Liver (tissue), 9 donors: ENCODE data around the gene MELK. TPM values are rescaled to one million over a fixed set of nuclear protein-coding genes. Genes with fewer than 3 reads are reported as not detected.

ENCODE experiments used
- DNase-seq: peaks from one replicate; pipeline ENCODE4 v3.0.0-alpha.2; 2017; ENCODE audit warnings: low spot score
- H3K27ac ChIP-seq, 2 donors: one replicate each; pipeline ENCODE4 v1.7.0; 2013; ENCODE audit warnings: inconsistent platforms in 2 of 2, low read length in 2 of 2, control low read depth in 1 of 2, low read depth in 1 of 2, mild to moderate bottlenecking in 1 of 2
- H3K27me3 ChIP-seq, 4 donors: one replicate each; pipeline versions ENCODE4 v1.6.1 to v1.7.0; 2013; ENCODE audit warnings: low read length in 3 of 4, inconsistent platforms in 1 of 4, mild to moderate bottlenecking in 1 of 4, moderate library complexity in 1 of 4; ENCODE audit not compliant: control insufficient read depth in 4 of 4, insufficient read depth in 4 of 4
- H3K36me3 ChIP-seq, 4 donors: one replicate each; pipeline versions ENCODE4 v1.6.1 to v1.7.0; 2013; ENCODE audit warnings: low read length in 3 of 4, mild to moderate bottlenecking in 3 of 4, low read depth in 1 of 4, moderate library complexity in 1 of 4; ENCODE audit not compliant: control insufficient read depth in 4 of 4, insufficient read depth in 3 of 4
- H3K4me1 ChIP-seq, 4 donors: one replicate each; pipeline versions ENCODE4 v1.6.1 to v1.7.0; 2013; ENCODE audit warnings: low read length in 3 of 4, mild to moderate bottlenecking in 3 of 4, moderate library complexity in 1 of 4; ENCODE audit not compliant: control insufficient read depth in 4 of 4, insufficient read depth in 4 of 4
- H3K4me3 ChIP-seq, 3 donors: one replicate each; pipeline versions ENCODE4 v1.6.1 to v1.7.0; 2013; ENCODE audit warnings: low read length in 3 of 3, control low read depth in 1 of 3, low read depth in 1 of 3, mild to moderate bottlenecking in 1 of 3
- H3K9ac ChIP-seq, 2 donors: one replicate each; pipeline ENCODE4 v1.7.0; 2013; ENCODE audit warnings: low read length in 2 of 2, mild to moderate bottlenecking in 2 of 2, moderate library complexity in 2 of 2, control low read depth in 1 of 2, low read depth in 1 of 2
- H3K9me3 ChIP-seq, 4 donors: one replicate each; pipeline versions ENCODE4 v1.6.1 to v1.7.0; 2013; ENCODE audit warnings: low read length in 3 of 4; ENCODE audit not compliant: control insufficient read depth in 4 of 4
- EGR1 ChIP-seq, 2 donors: IDR thresholded peaks; 2 replicates each; pipeline ENCODE4 v1.6.1; 2016 to 2018; ENCODE audit warnings: antibody characterized with exemption in 2 of 2, low read depth in 2 of 2
- FOXA1 ChIP-seq: IDR thresholded peaks from 2 replicates; pipeline ENCODE4 v1.6.1; 2016; ENCODE audit warnings: antibody characterized with exemption
- FOXA2 ChIP-seq: IDR thresholded peaks from 2 replicates; pipeline ENCODE4 v1.6.1; 2016; ENCODE audit warnings: antibody characterized with exemption
- HNF4A ChIP-seq, 2 donors: conservative IDR thresholded peaks; 2 replicates each; pipeline ENCODE4 v1.6.1; 2016; ENCODE audit warnings: antibody characterized with exemption in 2 of 2, mild to moderate bottlenecking in 2 of 2
- HNF4G ChIP-seq: IDR thresholded peaks from 2 replicates; pipeline ENCODE4 v1.6.1; 2016; ENCODE audit warnings: antibody characterized with exemption
- JUND ChIP-seq, 2 donors: IDR thresholded peaks; 2 replicates each; pipeline ENCODE4 v1.6.1; 2016; ENCODE audit warnings: antibody characterized with exemption in 2 of 2
- NR2F2 ChIP-seq: IDR thresholded peaks from 2 replicates; pipeline ENCODE4 v1.6.1; 2016; ENCODE audit warnings: antibody characterized with exemption
- RAD21 ChIP-seq, 2 donors: IDR thresholded peaks; 2 replicates each; pipeline ENCODE4 v1.6.1; 2016; ENCODE audit warnings: antibody characterized with exemption in 2 of 2, mild to moderate bottlenecking in 2 of 2
- RXRA ChIP-seq, 2 donors: IDR thresholded peaks; 2 replicates each; pipeline ENCODE4 v1.6.1; 2017 to 2018; ENCODE audit warnings: antibody characterized with exemption in 2 of 2, mild to moderate bottlenecking in 1 of 2
- SP1 ChIP-seq: IDR thresholded peaks from 2 replicates; pipeline ENCODE4 v1.6.1; 2018; ENCODE audit warnings: antibody characterized with exemption, mild to moderate bottlenecking
- TAF1 ChIP-seq: conservative IDR thresholded peaks from 2 replicates; pipeline ENCODE4 v1.6.1; 2016; ENCODE audit warnings: antibody characterized with exemption, mild to moderate bottlenecking
- YY1 ChIP-seq: IDR thresholded peaks from 2 replicates; pipeline ENCODE4 v1.6.1; 2016; ENCODE audit warnings: antibody characterized with exemption, mild to moderate bottlenecking
- ZBTB33 ChIP-seq: IDR thresholded peaks from 2 replicates; pipeline ENCODE4 v1.6.1; 2016; ENCODE audit warnings: antibody characterized with exemption
- WGBS: extraction: QIAGEN DNeasy Blood & Tissue Kit; methylation state at CpG from one replicate; pipeline ENCODE4 v1.1.7; 2013; 5-methylcytosine and 5-hydroxymethylcytosine counted together
- polyA plus RNA-seq, 2 donors: library from polyadenylated mRNA; stranded (reverse) in 1 of 2; unstranded in 1 of 2; fragments of 200-250 nt in 1 of 2; fragments of >200 nt in 1 of 2; fragmentation: Nextera tagmentation in 1 of 2; extraction: Ambion mirVana in 1 of 2; gene quantifications; one replicate each; pipeline versions ENCODE4 v1.2.1 to v1.2.3, GENCODE V29; 2013 to 2015
- total RNA-seq, 2 donors: library from RNA; depleted of rRNA; stranded (reverse); fragments of >200 nt; gene quantifications; one replicate each; pipeline ENCODE4 v1.2.3, GENCODE V29; 2014
- TF ChIP-seq, protein P1 (sequence below): IDR thresholded peaks from 2 replicates; pipeline ENCODE4 v1.6.1; 2016; ENCODE audit warnings: antibody characterized with exemption
- TF ChIP-seq, protein P2 (sequence below): fragments of 150-350 bp; IDR thresholded peaks from 2 replicates; pipeline ENCODE4 v1.5.1; 2017; ENCODE audit warnings: improper control_type of control experiment, low read depth, low read length; ENCODE audit not compliant: missing input control
- TF ChIP-seq, protein P3 (sequence below): IDR thresholded peaks from 2 replicates; pipeline ENCODE4 v1.6.1; 2016; ENCODE audit warnings: antibody characterized with exemption, mild to moderate bottlenecking
- TF ChIP-seq, protein P4 (sequence below): IDR thresholded peaks from 2 replicates; pipeline ENCODE4 v1.6.1; 2016; ENCODE audit warnings: antibody characterized with exemption
- donor health status: healthy.
- donor health status: healthy.
- donor health status: healthy.
- donor health status: healthy.
- donor health status: healthy.

MELK gene
- total and polyA plus RNA-seq, 4 donors, result 0.08 to 19.5 (median 1.0) TPM

DNA sequence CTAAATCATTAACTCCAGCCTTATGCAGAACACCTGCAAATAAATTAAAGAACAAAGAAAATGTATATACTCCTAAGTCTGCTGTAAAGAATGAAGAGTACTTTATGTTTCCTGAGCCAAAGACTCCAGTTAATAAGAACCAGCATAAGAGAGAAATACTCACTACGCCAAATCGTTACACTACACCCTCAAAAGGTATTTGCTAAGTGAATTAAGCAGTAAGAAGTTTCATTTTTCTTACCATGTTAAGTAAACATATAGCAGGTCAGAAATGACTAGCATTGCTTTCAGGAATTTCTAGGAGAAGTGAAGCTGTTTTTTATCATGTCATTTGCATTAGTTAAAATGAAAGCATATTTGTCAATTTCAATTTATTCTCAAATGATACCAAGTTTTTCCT, 92.7 kb downstream of the MELK start:
- no peak overlapping the region for H3K4me3 ChIP-seq
- H3K4me1 ChIP-seq, result peaks cover 0 to 1% (median 0%) of the 10 kb centered on the region in 4 donors
- no peaks in the 10 kb centered on the region for H3K27me3 ChIP-seq
- H3K27ac ChIP-seq, result no peak overlapping the region
- H3K9ac ChIP-seq, result no peak overlapping the region
- DNase-seq, result no peak
- no peaks in the 10 kb centered on the region for H3K9me3 ChIP-seq
- TF ChIP-seq JUND (IDR thresholded peaks at IDR 0.05) (no peak), SP1 (no peak), EGR1 (IDR thresholded peaks at IDR 0.05; ENCODE audit: low read depth in 2 of 2) (no peak), HNF4G (no peak), FOXA1 (no peak), FOXA2 (no peak)
- no peaks in the 10 kb centered on the region for H3K36me3 ChIP-seq
- WGBS, result 95% methylated on average over 2 of the region's 2 CpGs

- DNase-seq, result no peak
- 85% methylated on average over 3 of the region's 3 CpGs for WGBS
- Histone ChIP-seq H3K27ac (no peak overlapping the region), H3K4me3 (no peak overlapping the region), H3K9me3 (no peaks in the 10 kb centered on the region), H3K36me3 (no peaks in the 10 kb centered on the region), H3K9ac (no peak overlapping the region), H3K4me1 (peaks cover 0 to 1% (median 0%) of the 10 kb centered on the region in 4 donors), H3K27me3 (no peaks in the 10 kb centered on the region)
- TF ChIP-seq, protein P1, sequence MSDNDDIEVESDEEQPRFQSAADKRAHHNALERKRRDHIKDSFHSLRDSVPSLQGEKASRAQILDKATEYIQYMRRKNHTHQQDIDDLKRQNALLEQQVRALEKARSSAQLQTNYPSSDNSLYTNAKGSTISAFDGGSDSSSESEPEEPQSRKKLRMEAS, result no peak
- TF ChIP-seq, protein P2, sequence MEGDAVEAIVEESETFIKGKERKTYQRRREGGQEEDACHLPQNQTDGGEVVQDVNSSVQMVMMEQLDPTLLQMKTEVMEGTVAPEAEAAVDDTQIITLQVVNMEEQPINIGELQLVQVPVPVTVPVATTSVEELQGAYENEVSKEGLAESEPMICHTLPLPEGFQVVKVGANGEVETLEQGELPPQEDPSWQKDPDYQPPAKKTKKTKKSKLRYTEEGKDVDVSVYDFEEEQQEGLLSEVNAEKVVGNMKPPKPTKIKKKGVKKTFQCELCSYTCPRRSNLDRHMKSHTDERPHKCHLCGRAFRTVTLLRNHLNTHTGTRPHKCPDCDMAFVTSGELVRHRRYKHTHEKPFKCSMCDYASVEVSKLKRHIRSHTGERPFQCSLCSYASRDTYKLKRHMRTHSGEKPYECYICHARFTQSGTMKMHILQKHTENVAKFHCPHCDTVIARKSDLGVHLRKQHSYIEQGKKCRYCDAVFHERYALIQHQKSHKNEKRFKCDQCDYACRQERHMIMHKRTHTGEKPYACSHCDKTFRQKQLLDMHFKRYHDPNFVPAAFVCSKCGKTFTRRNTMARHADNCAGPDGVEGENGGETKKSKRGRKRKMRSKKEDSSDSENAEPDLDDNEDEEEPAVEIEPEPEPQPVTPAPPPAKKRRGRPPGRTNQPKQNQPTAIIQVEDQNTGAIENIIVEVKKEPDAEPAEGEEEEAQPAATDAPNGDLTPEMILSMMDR, result no peak
- TF ChIP-seq JUND (IDR thresholded peaks at IDR 0.05) (no peak), HNF4G (no peak), ZBTB33 (no peak), YY1 (no peak), FOXA2 (no peak), RXRA (IDR thresholded peaks at IDR 0.05) (no peak), FOXA1 (no peak), HNF4A (conservative IDR thresholded peaks at IDR 0.05) (no peak), EGR1 (IDR thresholded peaks at IDR 0.05; ENCODE audit: low read depth in 2 of 2) (no peak), RAD21 (IDR thresholded peaks at IDR 0.05) (no peak), NR2F2 (no peak), TAF1 (no peak)
Measured at GRCh38 chr9:36665921-36666431, 93.3 kb downstream of the MELK start.

DNA sequence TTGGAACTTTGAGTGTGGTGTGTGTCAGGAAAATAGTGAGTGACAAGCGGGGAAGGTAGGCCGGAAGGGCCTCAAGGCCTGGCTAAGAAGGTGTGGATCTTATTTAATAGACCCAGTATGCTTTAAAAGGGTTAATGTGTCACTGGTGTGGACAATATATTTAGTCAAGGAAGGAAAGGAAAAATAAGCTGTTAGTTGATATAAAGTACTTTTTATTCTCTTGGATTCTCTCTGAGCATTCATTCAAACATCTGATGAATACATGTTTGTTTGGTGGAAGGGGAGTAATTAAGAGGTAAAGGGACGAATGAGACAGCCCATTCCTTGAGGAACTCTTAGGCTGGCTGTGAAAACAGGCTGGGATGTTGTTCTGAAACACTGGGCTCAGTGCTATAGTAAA, 98.9 kb downstream of the MELK start:
- no peaks in the 10 kb centered on the region for H3K36me3 ChIP-seq
- no peaks in the 10 kb centered on the region for H3K27me3 ChIP-seq
- H3K27ac ChIP-seq, result no peak overlapping the region
- no peak for DNase-seq
- no peaks in the 10 kb centered on the region for H3K9me3 ChIP-seq
- H3K4me1 ChIP-seq, result no peaks in the 10 kb centered on the region
- WGBS, result over 99% methylated on average over 3 of the region's 3 CpGs
- TF ChIP-seq JUND (IDR thresholded peaks at IDR 0.05) (no peak), EGR1 (IDR thresholded peaks at IDR 0.05; ENCODE audit: low read depth in 2 of 2) (no peak), HNF4G (no peak), FOXA2 (no peak), RXRA (IDR thresholded peaks at IDR 0.05) (no peak), TAF1 (no peak), ZBTB33 (no peak), HNF4A (conservative IDR thresholded peaks at IDR 0.05) (no peak), FOXA1 (no peak), RAD21 (IDR thresholded peaks at IDR 0.05) (no peak)
- TF ChIP-seq, protein P3, sequence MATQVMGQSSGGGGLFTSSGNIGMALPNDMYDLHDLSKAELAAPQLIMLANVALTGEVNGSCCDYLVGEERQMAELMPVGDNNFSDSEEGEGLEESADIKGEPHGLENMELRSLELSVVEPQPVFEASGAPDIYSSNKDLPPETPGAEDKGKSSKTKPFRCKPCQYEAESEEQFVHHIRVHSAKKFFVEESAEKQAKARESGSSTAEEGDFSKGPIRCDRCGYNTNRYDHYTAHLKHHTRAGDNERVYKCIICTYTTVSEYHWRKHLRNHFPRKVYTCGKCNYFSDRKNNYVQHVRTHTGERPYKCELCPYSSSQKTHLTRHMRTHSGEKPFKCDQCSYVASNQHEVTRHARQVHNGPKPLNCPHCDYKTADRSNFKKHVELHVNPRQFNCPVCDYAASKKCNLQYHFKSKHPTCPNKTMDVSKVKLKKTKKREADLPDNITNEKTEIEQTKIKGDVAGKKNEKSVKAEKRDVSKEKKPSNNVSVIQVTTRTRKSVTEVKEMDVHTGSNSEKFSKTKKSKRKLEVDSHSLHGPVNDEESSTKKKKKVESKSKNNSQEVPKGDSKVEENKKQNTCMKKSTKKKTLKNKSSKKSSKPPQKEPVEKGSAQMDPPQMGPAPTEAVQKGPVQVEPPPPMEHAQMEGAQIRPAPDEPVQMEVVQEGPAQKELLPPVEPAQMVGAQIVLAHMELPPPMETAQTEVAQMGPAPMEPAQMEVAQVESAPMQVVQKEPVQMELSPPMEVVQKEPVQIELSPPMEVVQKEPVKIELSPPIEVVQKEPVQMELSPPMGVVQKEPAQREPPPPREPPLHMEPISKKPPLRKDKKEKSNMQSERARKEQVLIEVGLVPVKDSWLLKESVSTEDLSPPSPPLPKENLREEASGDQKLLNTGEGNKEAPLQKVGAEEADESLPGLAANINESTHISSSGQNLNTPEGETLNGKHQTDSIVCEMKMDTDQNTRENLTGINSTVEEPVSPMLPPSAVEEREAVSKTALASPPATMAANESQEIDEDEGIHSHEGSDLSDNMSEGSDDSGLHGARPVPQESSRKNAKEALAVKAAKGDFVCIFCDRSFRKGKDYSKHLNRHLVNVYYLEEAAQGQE, result no peak
- TF ChIP-seq, protein P4, sequence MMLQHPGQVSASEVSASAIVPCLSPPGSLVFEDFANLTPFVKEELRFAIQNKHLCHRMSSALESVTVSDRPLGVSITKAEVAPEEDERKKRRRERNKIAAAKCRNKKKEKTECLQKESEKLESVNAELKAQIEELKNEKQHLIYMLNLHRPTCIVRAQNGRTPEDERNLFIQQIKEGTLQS, result no peak
- TF ChIP-seq, protein P1, result no peak
- H3K4me3 ChIP-seq, result no peak overlapping the region
- no peak overlapping the region for H3K9ac ChIP-seq
